ENCODE measurements around the gene TWSG1. TPM values are rescaled to one million over a fixed set of nuclear protein-coding genes. Genes with fewer than 3 reads are reported as not detected.
"Not testable (repeated sequence)": the region's sequence is repeated elsewhere in the genome, so short reads cannot be mapped to it uniquely, and the experiment has no call there.

Gene TWSG1
- polyA plus RNA-seq, 4 donors, result 2.4 to 20.6 (median 6.3) TPM

DNA sequence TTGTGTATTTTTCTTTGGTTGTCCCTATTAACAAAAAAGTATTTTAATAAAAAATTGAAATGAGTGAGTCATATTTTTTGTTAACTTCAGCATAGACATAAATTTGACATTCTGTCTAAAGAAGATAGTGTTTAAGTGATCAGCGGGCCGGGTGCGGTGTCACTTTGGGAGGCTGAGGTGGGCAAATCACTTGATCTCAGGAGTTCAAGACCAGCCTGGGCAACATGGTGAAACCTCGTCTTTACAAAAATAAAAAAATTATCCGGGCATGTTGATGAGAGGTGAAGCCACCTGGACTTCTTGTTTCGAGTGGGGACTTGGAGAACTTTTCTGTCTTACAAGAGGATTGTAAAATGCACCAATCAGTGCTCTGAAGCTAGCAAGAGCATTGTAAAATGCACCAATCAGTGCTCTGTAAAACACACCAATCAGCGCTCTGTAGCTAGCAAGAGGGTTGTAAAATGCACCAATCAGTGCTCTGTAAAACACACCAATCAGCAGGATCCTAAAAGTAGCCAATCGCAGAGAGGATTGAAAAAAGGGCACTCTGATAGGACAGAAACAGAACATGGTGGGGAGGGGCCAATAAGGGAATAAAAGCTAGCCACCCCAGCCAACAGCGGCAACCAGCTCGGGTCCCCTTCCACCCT is 67.9 kb downstream of the TWSG1 start:
- not testable (repeated sequence) for H3K27me3 ChIP-seq (ENCODE audit: control insufficient read depth in 3 of 3, insufficient read depth in 3 of 3, low read length in 3 of 3); H3K9me3 ChIP-seq (ENCODE audit: control insufficient read depth in 2 of 2, insufficient read depth in 1 of 2, low read depth in 1 of 2, low read length in 1 of 2); H3K36me3 ChIP-seq (ENCODE audit: control insufficient read depth in 3 of 3, insufficient read depth in 2 of 3, low read depth in 1 of 3, low read length in 3 of 3); DNase-seq; H3K27ac ChIP-seq (ENCODE audit: low read depth in 1 of 3, low read length in 2 of 3); H3K4me1 ChIP-seq (ENCODE audit: control insufficient read depth in 3 of 3, insufficient read depth in 2 of 3, low read depth in 1 of 3, low read length in 2 of 3); H3K4me3 ChIP-seq (ENCODE audit: low read depth in 1 of 3, low read length in 3 of 3); FAIRE-seq
- WGBS, 3 donors, result 97 to 99% (median 98%) methylated on average over 10 of the region's 10 CpGs

DNA sequence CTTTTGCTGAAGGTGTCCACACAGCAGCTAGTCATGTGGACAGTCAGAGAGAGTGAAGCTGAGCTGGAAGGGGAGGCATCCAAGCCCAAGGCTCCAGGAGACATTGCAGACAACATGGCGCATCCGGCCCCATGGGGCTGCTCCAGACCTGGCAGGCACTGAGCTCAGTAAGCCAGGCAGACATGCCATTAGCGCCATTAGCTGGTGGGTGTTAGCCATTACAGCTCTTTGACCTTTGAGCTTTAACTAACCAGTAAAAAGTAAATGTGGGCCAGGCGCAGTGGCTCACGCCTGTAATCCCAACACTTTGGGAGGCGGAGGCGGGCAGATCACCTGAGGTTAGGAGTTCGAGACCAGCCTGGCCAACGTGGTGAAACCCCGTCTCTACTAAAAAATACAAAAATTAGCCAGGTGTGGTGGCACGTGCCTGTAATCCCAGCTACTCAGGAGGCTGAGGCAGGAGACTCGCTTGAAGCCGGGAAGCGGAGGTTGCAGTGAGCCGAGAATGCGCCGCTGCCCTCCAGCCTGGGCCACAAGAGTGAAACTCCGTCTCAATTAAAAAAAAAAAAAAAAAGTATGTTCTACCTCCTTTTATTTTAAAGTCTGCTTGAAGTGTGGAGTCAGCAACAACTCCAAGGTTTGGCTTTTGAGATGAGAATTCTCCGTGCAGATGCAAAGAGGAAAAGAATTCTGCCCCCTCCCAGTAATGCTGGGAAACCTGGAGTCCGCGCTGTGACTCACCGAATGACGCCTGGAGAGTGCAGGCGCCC is 69.4 kb downstream of the TWSG1 start:
- DNase-seq, result no peak
- WGBS, 3 donors, result 81 to 94% (median 91%) methylated on average over 24 of the region's 24 CpGs
- H3K27me3 ChIP-seq (ENCODE audit: control insufficient read depth in 3 of 3, insufficient read depth in 3 of 3, low read length in 3 of 3), result no peaks in the 10 kb centered on the region
- FAIRE-seq, result no peak
- peaks cover 0 to 4% of the 10 kb centered on the region in 2 donors for H3K9me3 ChIP-seq (ENCODE audit: control insufficient read depth in 2 of 2, insufficient read depth in 1 of 2, low read depth in 1 of 2, low read length in 1 of 2)
- H3K36me3 ChIP-seq (ENCODE audit: control insufficient read depth in 3 of 3, insufficient read depth in 2 of 3, low read depth in 1 of 3, low read length in 3 of 3), result no peaks in the 10 kb centered on the region
- H3K4me1 ChIP-seq (ENCODE audit: control insufficient read depth in 3 of 3, insufficient read depth in 2 of 3, low read depth in 1 of 3, low read length in 2 of 3), result no peaks in the 10 kb centered on the region
- H3K27ac ChIP-seq (ENCODE audit: low read depth in 1 of 3, low read length in 2 of 3), result no peak overlapping the region
- H3K4me3 ChIP-seq (ENCODE audit: low read depth in 1 of 3, low read length in 3 of 3), result no peak overlapping the region

DNA sequence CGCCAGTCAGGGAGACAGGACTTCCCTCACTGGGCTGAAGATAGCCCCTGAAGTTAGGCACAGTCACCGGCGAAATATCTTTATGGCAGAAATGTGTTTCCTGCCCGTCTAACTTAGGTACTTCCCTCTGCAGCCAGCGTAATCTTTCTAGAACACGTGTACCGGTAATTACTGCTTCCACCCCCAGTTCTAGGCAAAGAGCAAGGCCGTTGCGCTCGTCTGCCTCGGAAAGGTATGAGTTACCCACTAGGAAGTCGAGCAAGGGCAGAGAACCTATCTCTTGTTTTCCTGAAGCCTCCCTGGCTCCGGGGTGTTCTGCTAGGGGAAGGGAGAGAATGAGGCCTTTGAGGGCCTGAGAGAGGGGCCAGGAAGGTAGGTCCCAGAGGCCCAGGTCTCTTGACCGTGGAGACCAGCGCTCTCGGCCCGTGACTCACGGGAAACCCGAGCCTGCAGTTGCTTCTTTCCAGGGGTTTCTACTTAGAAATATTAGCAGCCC is 70.0 kb downstream of the TWSG1 start:
- H3K27ac ChIP-seq (ENCODE audit: low read depth in 1 of 3, low read length in 2 of 3), result peak overlapping the region in 1 of 3 donors; percentile 65
- no peaks in the 10 kb centered on the region for H3K4me1 ChIP-seq (ENCODE audit: control insufficient read depth in 3 of 3, insufficient read depth in 2 of 3, low read depth in 1 of 3, low read length in 2 of 3)
- WGBS, 3 donors, result 68 to 87% (median 72%) methylated on average over 19 of the region's 19 CpGs
- no peak overlapping the region for H3K4me3 ChIP-seq (ENCODE audit: low read depth in 1 of 3, low read length in 3 of 3)
- DNase-seq, result no peak
- H3K36me3 ChIP-seq (ENCODE audit: control insufficient read depth in 3 of 3, insufficient read depth in 2 of 3, low read depth in 1 of 3, low read length in 3 of 3), result no peaks in the 10 kb centered on the region
- peaks cover 0 to 4% of the 10 kb centered on the region in 2 donors for H3K9me3 ChIP-seq (ENCODE audit: control insufficient read depth in 2 of 2, insufficient read depth in 1 of 2, low read depth in 1 of 2, low read length in 1 of 2)
- FAIRE-seq, result no peak
- no peaks in the 10 kb centered on the region for H3K27me3 ChIP-seq (ENCODE audit: control insufficient read depth in 3 of 3, insufficient read depth in 3 of 3, low read length in 3 of 3)

DNA sequence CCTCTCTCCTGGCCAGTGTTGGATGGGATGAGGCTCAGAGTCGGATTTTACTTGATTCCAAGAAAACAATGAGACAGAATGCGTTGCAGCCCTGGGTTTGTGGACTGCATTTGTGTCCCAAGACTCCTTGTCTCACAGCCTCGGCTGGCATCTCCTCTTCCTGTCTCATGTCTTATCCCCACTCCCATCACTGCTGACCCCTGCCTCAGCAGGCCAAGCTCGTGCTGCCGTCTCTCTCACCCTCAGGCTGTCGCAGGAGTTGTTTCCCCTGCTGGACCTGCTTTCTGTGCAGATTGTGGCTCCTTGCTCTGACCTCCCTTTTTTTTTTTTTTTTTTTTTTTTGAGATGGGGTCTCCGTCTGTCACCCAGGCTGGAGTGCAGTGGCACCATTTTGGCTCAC is 70.6 kb downstream of the TWSG1 start:
- H3K27ac ChIP-seq (ENCODE audit: low read depth in 1 of 3, low read length in 2 of 3), result peak overlapping the region in 1 of 3 donors; percentile 65
- 81 to 90% (median 89%) methylated on average over 7 of the region's 7 CpGs for WGBS, 3 donors
- H3K27me3 ChIP-seq (ENCODE audit: control insufficient read depth in 3 of 3, insufficient read depth in 3 of 3, low read length in 3 of 3), result no peaks in the 10 kb centered on the region

DNA sequence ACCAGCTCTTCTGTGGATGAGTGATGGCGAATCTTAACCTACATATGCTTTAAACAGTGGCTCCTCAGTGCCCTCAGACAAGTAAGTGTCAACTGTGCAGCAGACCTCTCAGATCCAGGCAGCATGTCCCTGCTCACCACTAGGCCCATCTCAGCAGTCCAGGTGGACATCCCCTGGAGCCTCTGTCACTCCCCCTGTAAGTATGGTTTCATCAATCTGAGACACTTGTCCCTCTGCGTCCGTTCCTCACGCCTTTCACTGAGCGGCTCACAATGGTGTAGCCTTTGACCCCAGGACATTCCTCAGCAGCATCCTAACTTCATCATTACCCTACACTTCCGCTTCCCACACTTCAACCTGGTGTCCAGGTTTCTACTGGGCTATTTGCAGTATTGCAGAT is 71.4 kb downstream of the TWSG1 start:
- no peak overlapping the region for H3K27ac ChIP-seq (ENCODE audit: low read depth in 1 of 3, low read length in 2 of 3)
- no peak for DNase-seq
- 92 to 95% (median 93%) methylated on average over 6 of the region's 6 CpGs for WGBS, 3 donors
- H3K9me3 ChIP-seq (ENCODE audit: control insufficient read depth in 2 of 2, insufficient read depth in 1 of 2, low read depth in 1 of 2, low read length in 1 of 2), result peaks cover 0 to 4% of the 10 kb centered on the region in 2 donors
- H3K27me3 ChIP-seq (ENCODE audit: control insufficient read depth in 3 of 3, insufficient read depth in 3 of 3, low read length in 3 of 3), result no peaks in the 10 kb centered on the region
- H3K4me1 ChIP-seq (ENCODE audit: control insufficient read depth in 3 of 3, insufficient read depth in 2 of 3, low read depth in 1 of 3, low read length in 2 of 3), result no peaks in the 10 kb centered on the region
- no peak overlapping the region for H3K4me3 ChIP-seq (ENCODE audit: low read depth in 1 of 3, low read length in 3 of 3)
- no peaks in the 10 kb centered on the region for H3K36me3 ChIP-seq (ENCODE audit: control insufficient read depth in 3 of 3, insufficient read depth in 2 of 3, low read depth in 1 of 3, low read length in 3 of 3)
- no peak for FAIRE-seq

More for the DNA sequence above, 70.6 kb downstream of the TWSG1 start:
- H3K9me3 ChIP-seq (ENCODE audit: control insufficient read depth in 2 of 2, insufficient read depth in 1 of 2, low read depth in 1 of 2, low read length in 1 of 2), result peaks cover 0 to 4% of the 10 kb centered on the region in 2 donors
- no peaks in the 10 kb centered on the region for H3K4me1 ChIP-seq (ENCODE audit: control insufficient read depth in 3 of 3, insufficient read depth in 2 of 3, low read depth in 1 of 3, low read length in 2 of 3)
- no peak overlapping the region for H3K4me3 ChIP-seq (ENCODE audit: low read depth in 1 of 3, low read length in 3 of 3)
- H3K36me3 ChIP-seq (ENCODE audit: control insufficient read depth in 3 of 3, insufficient read depth in 2 of 3, low read depth in 1 of 3, low read length in 3 of 3), result no peaks in the 10 kb centered on the region
- FAIRE-seq (no peak), DNase-seq (no peak)

DNA sequence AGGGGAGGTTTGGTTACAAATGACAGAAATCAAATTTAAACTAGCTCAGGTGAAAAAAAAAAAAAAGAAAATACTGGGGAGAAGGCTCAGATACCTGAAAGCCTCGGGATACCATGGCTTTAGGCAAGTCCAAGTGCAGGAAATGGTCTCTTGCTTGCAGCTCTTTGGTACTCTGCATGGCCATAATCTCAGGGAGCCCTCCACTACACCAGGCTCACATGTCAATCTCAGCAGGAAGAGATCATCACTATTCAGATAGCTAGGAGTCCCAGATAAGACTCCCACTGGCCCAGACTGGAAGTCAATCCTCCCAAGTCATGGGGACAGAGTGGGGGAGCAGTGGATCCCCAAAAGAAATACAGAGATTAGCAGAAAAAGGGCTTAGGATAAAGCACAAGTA is 75.9 kb downstream of the TWSG1 start:
- Histone ChIP-seq H3K27ac (ENCODE audit: low read depth in 1 of 3, low read length in 2 of 3) (no peak overlapping the region), H3K4me3 (ENCODE audit: low read depth in 1 of 3, low read length in 3 of 3) (no peak overlapping the region), H3K4me1 (ENCODE audit: control insufficient read depth in 3 of 3, insufficient read depth in 2 of 3, low read depth in 1 of 3, low read length in 2 of 3) (no peaks in the 10 kb centered on the region), H3K36me3 (ENCODE audit: control insufficient read depth in 3 of 3, insufficient read depth in 2 of 3, low read depth in 1 of 3, low read length in 3 of 3) (no peaks in the 10 kb centered on the region), H3K27me3 (ENCODE audit: control insufficient read depth in 3 of 3, insufficient read depth in 3 of 3, low read length in 3 of 3) (no peaks in the 10 kb centered on the region), H3K9me3 (ENCODE audit: control insufficient read depth in 2 of 2, insufficient read depth in 1 of 2, low read depth in 1 of 2, low read length in 1 of 2) (no peaks in the 10 kb centered on the region)
- WGBS, 3 donors, result 28 to 58% (median 38%) methylated on average over 1 of the region's 1 CpG
- DNase-seq (no peak), FAIRE-seq (no peak)

DNA sequence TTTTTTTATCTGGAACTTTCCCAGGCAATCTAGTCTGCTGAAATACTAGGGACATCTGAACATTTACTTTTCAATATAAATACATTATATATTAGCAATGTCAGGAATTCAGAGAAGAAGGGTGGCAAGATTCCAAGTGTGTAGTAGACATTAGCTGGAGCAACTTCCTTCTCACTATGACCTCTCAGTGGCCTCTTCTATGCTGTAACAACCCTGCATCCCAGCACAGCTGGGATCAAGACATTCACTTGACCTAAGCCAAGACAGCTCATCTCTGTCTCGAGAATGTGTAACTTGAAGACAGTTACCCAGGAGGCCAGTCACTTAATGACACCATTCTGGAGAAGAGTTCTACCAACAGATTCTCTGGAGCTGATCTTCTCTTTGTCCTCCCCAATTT is 79.0 kb downstream of the TWSG1 start:
- Histone ChIP-seq H3K9me3 (ENCODE audit: control insufficient read depth in 2 of 2, insufficient read depth in 1 of 2, low read depth in 1 of 2, low read length in 1 of 2) (no peaks in the 10 kb centered on the region), H3K27ac (ENCODE audit: low read depth in 1 of 3, low read length in 2 of 3) (no peak overlapping the region), H3K36me3 (ENCODE audit: control insufficient read depth in 3 of 3, insufficient read depth in 2 of 3, low read depth in 1 of 3, low read length in 3 of 3) (no peaks in the 10 kb centered on the region), H3K27me3 (ENCODE audit: control insufficient read depth in 3 of 3, insufficient read depth in 3 of 3, low read length in 3 of 3) (no peaks in the 10 kb centered on the region), H3K4me3 (ENCODE audit: low read depth in 1 of 3, low read length in 3 of 3) (no peak overlapping the region), H3K4me1 (ENCODE audit: control insufficient read depth in 3 of 3, insufficient read depth in 2 of 3, low read depth in 1 of 3, low read length in 2 of 3) (peaks cover 0 to 2% (median 0%) of the 10 kb centered on the region in 3 donors)
- DNase-seq, result no peak
- no peak for FAIRE-seq
- 49 to 91% (median 82%) methylated on average over 1 of the region's 1 CpG for WGBS, 3 donors

DNA sequence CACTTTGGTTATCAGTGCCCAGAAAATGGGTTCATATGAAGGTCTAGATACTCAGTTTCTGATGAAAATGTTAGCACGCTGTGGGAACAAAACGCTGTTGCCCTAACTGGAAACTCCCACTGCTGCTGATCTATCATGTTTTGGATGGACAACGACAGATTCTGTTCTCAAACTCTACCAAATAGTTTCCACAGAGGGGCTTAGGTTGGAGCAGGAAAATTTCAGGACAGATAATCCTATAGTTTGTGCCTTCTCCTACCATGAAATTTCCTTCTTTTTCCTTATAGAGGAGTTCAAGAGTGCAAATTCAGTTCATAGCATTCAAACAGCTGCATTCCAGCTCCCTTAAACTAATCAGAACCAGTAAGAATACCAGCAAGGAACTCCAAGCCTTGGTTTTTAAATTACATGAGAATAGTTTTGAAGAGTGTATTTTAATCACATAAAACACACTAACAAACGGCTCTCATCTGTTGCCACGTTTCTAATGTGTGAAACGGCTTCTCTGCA is 82.0 kb downstream of the TWSG1 start:
- FAIRE-seq, result no peak
- no peak for DNase-seq
- WGBS, 3 donors, result 61 to 72% (median 68%) methylated on average over 6 of the region's 6 CpGs
- Histone ChIP-seq H3K27me3 (ENCODE audit: control insufficient read depth in 3 of 3, insufficient read depth in 3 of 3, low read length in 3 of 3) (no peaks in the 10 kb centered on the region), H3K36me3 (ENCODE audit: control insufficient read depth in 3 of 3, insufficient read depth in 2 of 3, low read depth in 1 of 3, low read length in 3 of 3) (no peaks in the 10 kb centered on the region), H3K27ac (ENCODE audit: low read depth in 1 of 3, low read length in 2 of 3) (peak overlapping the region in 1 of 3 donors; percentile 54), H3K4me1 (ENCODE audit: control insufficient read depth in 3 of 3, insufficient read depth in 2 of 3, low read depth in 1 of 3, low read length in 2 of 3) (peaks cover 0 to 2% (median 0%) of the 10 kb centered on the region in 3 donors), H3K4me3 (ENCODE audit: low read depth in 1 of 3, low read length in 3 of 3) (no peak overlapping the region), H3K9me3 (ENCODE audit: control insufficient read depth in 2 of 2, insufficient read depth in 1 of 2, low read depth in 1 of 2, low read length in 1 of 2) (no peaks in the 10 kb centered on the region)

Data from small intestine (tissue), 7 donors.